ENCODE data around the gene PSMF1.

Gene PSMF1

GRCh38 chr20:1177680-1178079 is 59.3 kb downstream of the PSMF1 start:
- in situ Hi-C loops (cut with HindIII; ENCODE audit: low pct_unique_long_range_greater_than_20kb, low sequenced_read_pairs), result no loop called here
- DNase-seq (ENCODE audit: low read depth in 1 of 2, low spot score in 1 of 2), result peak in 1 of 2 experiments; percentile 50
- no peak for TF ChIP-seq JUND (IDR thresholded peaks at IDR 0.05; ENCODE audit: low read depth)

- no peak for DNase-seq (ENCODE audit: low read depth in 1 of 2, low spot score in 1 of 2)
- TF ChIP-seq JUND (IDR thresholded peaks at IDR 0.05; ENCODE audit: low read depth), result no peak
- in situ Hi-C loops (cut with HindIII; ENCODE audit: low pct_unique_long_range_greater_than_20kb, low sequenced_read_pairs), result no loop called here
These were observed 59.7 kb downstream of the PSMF1 start for GRCh38 chr20:1178103-1178502.

DNA sequence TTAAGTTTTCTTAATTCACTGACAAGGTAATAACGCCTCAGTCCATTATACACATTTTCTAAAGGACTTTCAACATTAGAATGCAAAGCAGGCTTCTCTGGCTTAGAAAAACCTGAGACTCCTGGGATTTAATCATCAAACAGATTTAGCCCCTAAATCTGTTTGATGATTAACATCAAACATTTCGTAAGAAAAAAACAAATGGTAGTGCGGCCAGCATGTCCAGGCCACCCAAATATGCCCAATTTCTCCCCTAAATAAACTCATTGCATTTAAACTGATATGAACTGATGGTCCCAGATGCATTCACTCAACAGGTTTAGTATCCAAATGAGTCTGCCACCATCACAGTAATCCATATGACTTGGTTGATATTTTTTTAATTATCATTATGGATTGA is 60.2 kb downstream of the PSMF1 start:
- no peak for DNase-seq (ENCODE audit: low read depth in 1 of 2, low spot score in 1 of 2)
- in situ Hi-C loops (cut with HindIII; ENCODE audit: low pct_unique_long_range_greater_than_20kb, low sequenced_read_pairs), result no loop called here
- TF ChIP-seq JUND (IDR thresholded peaks at IDR 0.05; ENCODE audit: low read depth), result no peak

DNA sequence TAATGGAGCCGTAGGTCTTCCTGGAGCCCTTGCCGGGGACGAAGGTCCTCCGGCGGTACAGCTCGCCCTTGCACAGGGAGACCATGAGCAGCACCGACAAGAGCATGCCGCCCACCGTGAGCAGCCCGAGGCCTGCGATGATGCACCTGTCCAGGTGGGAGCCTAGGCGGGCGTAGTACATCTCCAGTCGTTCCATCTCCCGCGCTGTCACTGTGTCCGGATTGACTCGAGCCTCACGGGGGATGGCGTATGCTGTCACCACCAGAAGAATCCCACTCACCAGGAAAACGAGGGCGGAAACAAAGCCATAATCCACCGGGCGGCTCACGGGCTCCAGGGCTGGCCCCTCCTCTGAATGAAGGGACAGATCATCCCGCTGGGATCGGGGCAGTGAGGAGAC is 62.5 kb downstream of the PSMF1 start:
- no peak for DNase-seq (ENCODE audit: low read depth in 1 of 2, low spot score in 1 of 2)
- TF ChIP-seq JUND (IDR thresholded peaks at IDR 0.05; ENCODE audit: low read depth), result no peak
- in situ Hi-C loops (cut with HindIII; ENCODE audit: low pct_unique_long_range_greater_than_20kb, low sequenced_read_pairs), result no loop called here

DNA sequence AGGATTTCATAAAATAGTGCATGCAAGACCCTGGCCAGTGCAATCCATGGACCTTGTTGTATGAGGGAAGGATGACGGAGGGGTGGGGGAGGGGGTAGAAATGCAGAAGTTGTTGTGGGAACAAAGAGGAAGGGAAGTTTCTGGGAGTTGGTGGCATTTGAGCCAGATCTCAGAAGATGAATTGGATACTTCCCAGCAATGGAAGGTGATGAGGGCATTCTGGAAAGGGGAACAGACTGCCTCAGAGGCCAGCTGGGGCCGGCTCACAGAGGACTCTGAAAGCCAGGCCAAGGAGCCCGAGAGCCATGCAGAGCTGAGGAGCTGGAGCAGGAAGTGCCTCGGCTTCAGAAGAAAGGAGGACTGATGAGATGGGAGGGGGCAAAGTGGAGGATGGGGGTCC is 63.7 kb downstream of the PSMF1 start:
- in situ Hi-C loops (cut with HindIII; ENCODE audit: low pct_unique_long_range_greater_than_20kb, low sequenced_read_pairs), result no loop called here
- TF ChIP-seq JUND (IDR thresholded peaks at IDR 0.05; ENCODE audit: low read depth), result no peak
- DNase-seq (ENCODE audit: low read depth in 1 of 2, low spot score in 1 of 2), result no peak

GRCh38 chr20:1183153-1183552 is 64.8 kb downstream of the PSMF1 start:
- TF ChIP-seq JUND (IDR thresholded peaks at IDR 0.05; ENCODE audit: low read depth), result no peak
- DNase-seq (ENCODE audit: low read depth in 1 of 2, low spot score in 1 of 2), result no peak
- in situ Hi-C loops (cut with HindIII; ENCODE audit: low pct_unique_long_range_greater_than_20kb, low sequenced_read_pairs), result no loop called here

GRCh38 chr20:1184260-1184637 is 65.8 kb downstream of the PSMF1 start:
- DNase-seq (ENCODE audit: low read depth in 1 of 2, low spot score in 1 of 2), result no peak
- in situ Hi-C loops (cut with HindIII; ENCODE audit: low pct_unique_long_range_greater_than_20kb, low sequenced_read_pairs), result no loop called here
- no peak for TF ChIP-seq JUND (IDR thresholded peaks at IDR 0.05; ENCODE audit: low read depth)

- in situ Hi-C loops (cut with HindIII; ENCODE audit: low pct_unique_long_range_greater_than_20kb, low sequenced_read_pairs), result no loop called here
- no peak for DNase-seq (ENCODE audit: low read depth in 1 of 2, low spot score in 1 of 2)
- TF ChIP-seq JUND (IDR thresholded peaks at IDR 0.05; ENCODE audit: low read depth), result no peak
These were observed 66.4 kb downstream of the PSMF1 start, which contains the start of gene TMEM74B for GRCh38 chr20:1184638-1185315. Gene TMEM74B (minus strand): TSS chr20:1184981. CDS start chr20:1183801, 1,180 bp downstream.

DNA sequence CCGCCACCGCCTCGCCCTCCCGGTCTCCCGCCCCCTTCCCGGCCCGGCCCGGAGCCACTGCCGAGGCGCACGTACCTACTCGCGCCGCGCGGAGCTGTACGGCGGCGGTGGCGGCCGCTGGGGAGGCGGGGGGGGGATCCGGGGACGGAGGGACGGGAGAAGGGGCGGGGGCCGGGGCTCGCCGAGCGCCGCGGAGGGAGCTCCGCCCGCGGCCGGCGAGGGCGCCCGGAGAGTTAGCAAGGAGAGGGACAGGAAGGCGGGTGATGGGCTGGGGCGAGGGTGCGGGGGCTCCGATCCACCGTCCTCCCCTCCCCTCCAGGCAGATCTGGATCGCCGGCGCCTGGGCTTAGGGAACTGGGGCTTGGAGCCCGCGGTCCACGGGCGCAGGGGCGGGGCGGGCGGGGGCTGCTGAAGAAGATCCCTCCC is 66.9 kb downstream of the PSMF1 start:
- DNase-seq (ENCODE audit: low read depth in 1 of 2, low spot score in 1 of 2), result peak in 1 of 2 experiments; percentile 21
- in situ Hi-C loops (cut with HindIII; ENCODE audit: low pct_unique_long_range_greater_than_20kb, low sequenced_read_pairs), result no loop called here

GRCh38 chr20:1185790-1186334 is 67.5 kb downstream of the PSMF1 start:
- TF ChIP-seq JUND (IDR thresholded peaks at IDR 0.05; ENCODE audit: low read depth), result no peak
- peak; percentile 45 to 57 for DNase-seq (ENCODE audit: low read depth in 1 of 2, low spot score in 1 of 2)
- in situ Hi-C loops (cut with HindIII; ENCODE audit: low pct_unique_long_range_greater_than_20kb, low sequenced_read_pairs), result no loop called here

More for the DNA sequence above, 66.9 kb downstream of the PSMF1 start:
- no peak for TF ChIP-seq JUND (IDR thresholded peaks at IDR 0.05; ENCODE audit: low read depth)

- no peak for DNase-seq (ENCODE audit: low read depth in 1 of 2, low spot score in 1 of 2)
- in situ Hi-C loops (cut with HindIII; ENCODE audit: low pct_unique_long_range_greater_than_20kb, low sequenced_read_pairs), result no loop called here
- no peak for TF ChIP-seq JUND (IDR thresholded peaks at IDR 0.05; ENCODE audit: low read depth)
These were observed 68.1 kb downstream of the PSMF1 start for GRCh38 chr20:1186367-1186991.

DNA sequence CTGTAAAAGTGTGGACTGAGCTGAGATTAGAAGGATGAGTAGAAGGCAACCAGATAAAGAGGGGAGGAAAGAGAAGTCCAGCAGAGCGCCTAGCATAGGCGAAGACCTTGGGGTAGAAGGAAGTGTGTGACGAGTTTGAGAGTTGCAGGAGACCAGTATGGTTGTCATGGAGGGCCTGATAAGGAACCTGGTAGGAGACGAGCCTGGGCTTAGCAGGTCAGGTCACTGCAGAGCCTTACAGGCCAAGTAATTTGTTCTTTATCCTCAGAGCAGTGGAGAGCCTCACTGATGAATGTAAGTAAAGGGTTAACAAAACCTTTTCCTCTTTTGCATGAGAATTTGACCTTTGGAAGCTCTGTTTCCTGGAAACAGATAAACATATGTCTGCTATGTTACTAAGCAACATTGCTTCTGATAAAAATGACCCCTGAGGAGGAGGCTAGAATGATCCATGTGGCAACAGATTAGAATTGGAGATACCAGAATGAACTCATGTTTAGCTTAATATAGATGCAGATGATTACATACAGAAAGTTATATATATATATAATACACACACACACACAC is 69.3 kb downstream of the PSMF1 start:
- TF ChIP-seq JUND (IDR thresholded peaks at IDR 0.05; ENCODE audit: low read depth), result no peak
- in situ Hi-C loops (cut with HindIII; ENCODE audit: low pct_unique_long_range_greater_than_20kb, low sequenced_read_pairs), result no loop called here
- DNase-seq (ENCODE audit: low read depth in 1 of 2, low spot score in 1 of 2), result no peak

GRCh38 chr20:1188347-1188746 is 69.9 kb downstream of the PSMF1 start:
- TF ChIP-seq JUND (IDR thresholded peaks at IDR 0.05; ENCODE audit: low read depth), result no peak
- DNase-seq (ENCODE audit: low read depth in 1 of 2, low spot score in 1 of 2), result no peak
- in situ Hi-C loops (cut with HindIII; ENCODE audit: low pct_unique_long_range_greater_than_20kb, low sequenced_read_pairs), result no loop called here
